CD14-positive monocyte (primary cell): ENCODE measurements around the gene TXLNB. TPM values are rescaled to one million over a fixed set of nuclear protein-coding genes. Genes with fewer than 3 reads are reported as not detected.

Source experiments
- DNase-seq, 3 donors: peaks; one replicate each; pipeline ENCODE4 v3.0.0-alpha.2; 2011 to 2022
- H2AFZ ChIP-seq: 2 replicates; pipeline ENCODE4 v1.6.0; 2012; ENCODE audit warnings: mild to moderate bottlenecking, low read depth, low read length, inconsistent platforms; ENCODE audit not compliant: insufficient read depth, poor library complexity, severe bottlenecking
- H3K27ac ChIP-seq, 2 donors: 1 replicate in 1 of 2; 2 replicates in 1 of 2; pipeline ENCODE4 v1.5.1; 2012 to 2013; ENCODE audit warnings: low read length in 2 of 2, control low read depth in 1 of 2, inconsistent platforms in 1 of 2, low read depth in 1 of 2, mild to moderate bottlenecking in 1 of 2
- H3K27me3 ChIP-seq, 2 donors: one replicate each; pipeline versions ENCODE4 v1.6.0 to v1.6.1; 2011 to 2013; ENCODE audit warnings: low read length in 2 of 2; ENCODE audit not compliant: control insufficient read depth in 2 of 2, insufficient read depth in 2 of 2
- H3K36me3 ChIP-seq, 2 donors: replicated peaks in 1 of 2; 1 replicate in 1 of 2; 2 replicates in 1 of 2; pipeline versions ENCODE4 v1.5.1 to v1.6.1; 2012 to 2013; ENCODE audit warnings: low read length in 2 of 2, control low read depth in 1 of 2, inconsistent platforms in 1 of 2, mild to moderate bottlenecking in 1 of 2; ENCODE audit not compliant: insufficient read depth in 2 of 2, control insufficient read depth in 1 of 2
- H3K4me1 ChIP-seq, 2 donors: 1 replicate in 1 of 2; 2 replicates in 1 of 2; pipeline versions ENCODE4 v1.5.1 to v1.6.1; 2012 to 2013; ENCODE audit warnings: low read length in 2 of 2, control low read depth in 1 of 2, inconsistent platforms in 1 of 2, mild to moderate bottlenecking in 1 of 2, moderate library complexity in 1 of 2; ENCODE audit not compliant: insufficient read depth in 2 of 2, control insufficient read depth in 1 of 2
- H3K4me2 ChIP-seq: replicated peaks from 2 replicates; pipeline ENCODE3; 2012; ENCODE audit warnings: low read length, moderate library complexity, mild to moderate bottlenecking; ENCODE audit not compliant: poor library complexity, severe bottlenecking; ENCODE audit errors: extremely low read depth
- H3K4me3 ChIP-seq, 3 experiments: fragments of 200-600 bp in 1 of 3; sonication (generic) in 1 of 3; replicated peaks in 1 of 3; 1 replicate in 2 of 3; 2 replicates in 1 of 3; pipeline ENCODE4 v1.5.1; 2011 to 2013; ENCODE audit warnings: low read length in 3 of 3, mild to moderate bottlenecking in 3 of 3, control low read depth in 2 of 3, low read depth in 2 of 3, inconsistent platforms in 1 of 3, moderate library complexity in 1 of 3
- H3K79me2 ChIP-seq: 2 replicates; pipeline ENCODE4 v1.6.0; 2012; ENCODE audit warnings: mild to moderate bottlenecking, control low read depth, inconsistent platforms, low read length, moderate library complexity; ENCODE audit not compliant: insufficient read depth
- H3K9ac ChIP-seq: 2 replicates; pipeline ENCODE4 v1.6.0; 2017; ENCODE audit warnings: low read length, mild to moderate bottlenecking; ENCODE audit not compliant: insufficient read depth, poor library complexity, severe bottlenecking
- H3K9me3 ChIP-seq, 2 donors: replicated peaks in 1 of 2; 1 replicate in 1 of 2; 2 replicates in 1 of 2; pipeline versions ENCODE4 v1.5.1 to v1.6.1; 2012 to 2013; ENCODE audit warnings: low read length in 2 of 2, control low read depth in 1 of 2; ENCODE audit not compliant: control insufficient read depth in 1 of 2, insufficient read depth in 1 of 2
- H4K20me1 ChIP-seq: 2 replicates; pipeline ENCODE4 v1.6.0; 2012; ENCODE audit warnings: mild to moderate bottlenecking, low read length, control low read depth, moderate library complexity; ENCODE audit not compliant: insufficient read depth
- H3K27ac Mint-ChIP-seq, 7 donors: one replicate each; pipeline ENCODE4 v1.8.0; 2020; ENCODE audit warnings: mild to moderate bottlenecking in 7 of 7, mixed read lengths in 7 of 7, moderate library complexity in 6 of 7, inconsistent platforms in 2 of 7
- H3K27me3 Mint-ChIP-seq, 3 donors: one replicate each; pipeline ENCODE4 v1.8.0; 2021 to 2022; ENCODE audit warnings: low read depth in 3 of 3, mild to moderate bottlenecking in 3 of 3, mixed read lengths in 3 of 3, moderate library complexity in 3 of 3, inconsistent platforms in 1 of 3
- H3K36me3 Mint-ChIP-seq, 2 donors: one replicate each; pipeline ENCODE4 v1.8.0; 2020; ENCODE audit warnings: mixed read lengths in 2 of 2, inconsistent platforms in 1 of 2, mild to moderate bottlenecking in 1 of 2
- H3K4me1 Mint-ChIP-seq: one replicate; pipeline ENCODE4 v1.8.0; 2020; ENCODE audit warnings: mild to moderate bottlenecking, mixed read lengths
- H3K4me3 Mint-ChIP-seq, 2 donors: one replicate each; pipeline ENCODE4 v1.8.0; 2020; ENCODE audit warnings: mild to moderate bottlenecking in 2 of 2, mixed read lengths in 2 of 2, moderate library complexity in 1 of 2
- H3K9me3 Mint-ChIP-seq, 7 donors: one replicate each; pipeline ENCODE4 v1.8.0; 2020 to 2022; ENCODE audit warnings: mixed read lengths in 7 of 7, mild to moderate bottlenecking in 6 of 7, moderate library complexity in 6 of 7, inconsistent platforms in 2 of 7
- WGBS: methylation state at CpG from one replicate; pipeline ENCODE4 v1.1.5; 2013; ENCODE audit warnings: missing lambda C conversion rate; ENCODE audit not compliant: insufficient coverage; 5-methylcytosine and 5-hydroxymethylcytosine counted together
- intact Hi-C, 2 donors: fragments of 100-400 bp; cut with micrococcal nuclease; formaldehyde crosslinking; loops; one replicate each; pipeline versions ENCODE4 v1.15.0 to v1.15.1; 2023
- polyA plus RNA-seq, 3 donors: library from polyadenylated mRNA; depleted of rRNA in 1 of 3; unstranded in 2 of 3; stranded (reverse) in 1 of 3; fragments of 300-500 nt in 2 of 3; fragments of >200 nt in 1 of 3; fragmentation: Illumina TruSeq in 2 of 3; gene quantifications; 1 replicate in 2 of 3; 2 replicates in 1 of 3; pipeline ENCODE4 v1.2.3, GENCODE V29; 2012 to 2021
- TF ChIP-seq, protein P1 (sequence below): fragments of 200-600 bp; IDR thresholded peaks from one replicate; pipeline ENCODE4 v1.8.0; 2022; ENCODE audit warnings: antibody characterized with exemption, mild to moderate bottlenecking

The TXLNB gene
- polyA plus RNA-seq, 3 donors, result 0.04 to 0.25 (median 0.14) TPM

DNA sequence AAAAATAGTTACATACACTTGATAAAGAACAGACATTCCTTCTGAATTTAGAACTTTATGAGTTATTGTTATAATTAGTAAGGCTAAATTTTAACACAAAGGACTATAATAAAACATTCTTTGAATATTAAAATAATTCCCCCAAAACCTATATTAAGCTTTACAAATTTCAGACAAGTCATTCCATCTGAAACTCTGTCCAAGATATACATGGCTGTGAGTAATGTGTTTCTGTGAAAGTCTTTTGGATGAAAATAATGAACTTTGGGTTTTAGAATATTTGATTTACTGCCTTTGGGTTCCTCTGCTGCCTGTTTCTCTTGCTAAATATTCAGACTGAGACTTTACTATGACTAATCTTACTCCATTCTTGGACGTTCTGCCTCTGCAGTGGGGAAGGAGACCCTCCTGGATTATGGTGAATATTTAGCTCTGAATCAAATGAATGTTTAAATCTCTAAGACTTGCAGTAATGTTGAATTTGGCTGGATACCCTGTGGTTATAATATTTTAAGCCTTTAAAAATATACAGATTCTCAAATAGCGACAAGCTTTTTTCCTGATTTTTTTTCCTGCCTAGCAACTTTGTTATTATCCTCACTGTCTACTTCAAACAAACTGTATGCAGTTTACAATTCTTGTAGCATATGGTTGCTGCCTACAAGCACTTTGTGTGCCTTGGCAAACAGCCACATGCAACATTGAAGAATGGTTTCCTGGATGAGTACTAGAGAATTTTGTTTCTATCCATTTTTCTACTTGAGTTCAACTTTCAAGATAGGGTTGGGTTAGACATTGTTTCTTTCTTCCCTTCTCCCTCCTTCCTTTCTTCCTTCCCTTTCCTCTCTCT, 51.4 kb downstream of the TXLNB start:
- H4K20me1 ChIP-seq, result no peaks in the 10 kb centered on the region
- DNase-seq, result no peak
- no peak overlapping the region for H3K4me3 ChIP-seq
- H3K79me2 ChIP-seq, result no peaks in the 10 kb centered on the region
- no peak overlapping the region for H2AFZ ChIP-seq
- H3K9ac ChIP-seq, result no peak overlapping the region
- TF ChIP-seq, protein P1, sequence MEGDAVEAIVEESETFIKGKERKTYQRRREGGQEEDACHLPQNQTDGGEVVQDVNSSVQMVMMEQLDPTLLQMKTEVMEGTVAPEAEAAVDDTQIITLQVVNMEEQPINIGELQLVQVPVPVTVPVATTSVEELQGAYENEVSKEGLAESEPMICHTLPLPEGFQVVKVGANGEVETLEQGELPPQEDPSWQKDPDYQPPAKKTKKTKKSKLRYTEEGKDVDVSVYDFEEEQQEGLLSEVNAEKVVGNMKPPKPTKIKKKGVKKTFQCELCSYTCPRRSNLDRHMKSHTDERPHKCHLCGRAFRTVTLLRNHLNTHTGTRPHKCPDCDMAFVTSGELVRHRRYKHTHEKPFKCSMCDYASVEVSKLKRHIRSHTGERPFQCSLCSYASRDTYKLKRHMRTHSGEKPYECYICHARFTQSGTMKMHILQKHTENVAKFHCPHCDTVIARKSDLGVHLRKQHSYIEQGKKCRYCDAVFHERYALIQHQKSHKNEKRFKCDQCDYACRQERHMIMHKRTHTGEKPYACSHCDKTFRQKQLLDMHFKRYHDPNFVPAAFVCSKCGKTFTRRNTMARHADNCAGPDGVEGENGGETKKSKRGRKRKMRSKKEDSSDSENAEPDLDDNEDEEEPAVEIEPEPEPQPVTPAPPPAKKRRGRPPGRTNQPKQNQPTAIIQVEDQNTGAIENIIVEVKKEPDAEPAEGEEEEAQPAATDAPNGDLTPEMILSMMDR, result no peak
- no peaks in the 10 kb centered on the region for H3K27me3 ChIP-seq
- Mint-ChIP-seq H3K27me3 (peaks cover 0 to 4% (median 2%) of the 10 kb centered on the region in 3 donors), H3K4me1 (no peaks in the 10 kb centered on the region), H3K27ac (peak overlapping the region in 1 of 7 donors; percentile 8), H3K9me3 (peaks cover 0 to 6% (median 4%) of the 10 kb centered on the region in 7 donors), H3K4me3 (no peak overlapping the region), H3K36me3 (peaks cover 0 to 2% of the 10 kb centered on the region in 2 donors)
- H3K4me2 ChIP-seq, result no peak overlapping the region
- H3K36me3 ChIP-seq, result no peaks in the 10 kb centered on the region
- intact Hi-C loops, result no loop called here
- WGBS, result no CpG with 5 or more reads among the region's 2 CpGs
- no peak overlapping the region for H3K27ac ChIP-seq
- H3K4me1 ChIP-seq, result no peaks in the 10 kb centered on the region
- H3K9me3 ChIP-seq, result peaks cover 0 to 4% of the 10 kb centered on the region in 2 donors

DNA sequence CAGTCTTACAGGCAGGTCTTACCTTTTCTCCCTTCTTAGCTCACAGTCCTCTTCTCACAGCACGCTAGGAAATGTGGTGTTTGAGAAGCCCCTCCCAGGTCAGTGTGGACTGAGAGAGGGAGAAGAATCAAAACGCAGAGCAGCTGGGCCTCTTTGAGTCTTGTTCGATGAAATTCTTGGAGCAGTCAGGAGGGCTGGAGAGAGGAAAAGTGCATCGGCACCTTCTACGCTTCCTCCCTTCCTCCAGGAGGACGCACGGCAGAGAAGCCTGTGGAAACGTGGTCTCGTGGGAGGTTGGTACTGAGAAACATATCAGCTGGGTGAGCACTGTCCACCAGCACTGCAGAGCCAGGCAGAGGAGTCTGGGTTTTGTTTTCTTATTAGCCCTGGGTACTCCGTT, 52.7 kb downstream of the TXLNB start:
- no peak overlapping the region for H3K27ac Mint-ChIP-seq
- Histone ChIP-seq H3K9me3 (peaks cover 6 to 16% of the 10 kb centered on the region in 2 donors), H3K4me1 (no peaks in the 10 kb centered on the region), H3K9ac (no peak overlapping the region), H3K36me3 (no peaks in the 10 kb centered on the region), H3K4me3 (no peak overlapping the region), H4K20me1 (no peaks in the 10 kb centered on the region), H3K27me3 (no peaks in the 10 kb centered on the region), H3K79me2 (no peaks in the 10 kb centered on the region), H3K27ac (no peak overlapping the region), H3K4me2 (no peak overlapping the region), H2AFZ (no peak overlapping the region)
- intact Hi-C loops, result no loop called here
- TF ChIP-seq, protein P1, result no peak
- H3K4me1 Mint-ChIP-seq, result no peaks in the 10 kb centered on the region
- no peak for DNase-seq
- H3K9me3 Mint-ChIP-seq, result peaks cover 4 to 16% (median 11%) of the 10 kb centered on the region in 7 donors
- no peak overlapping the region for H3K4me3 Mint-ChIP-seq
- WGBS, result 90% methylated on average over 1 of the region's 10 CpGs
- no peaks in the 10 kb centered on the region for H3K36me3 Mint-ChIP-seq
- peaks cover 0 to 4% (median 2%) of the 10 kb centered on the region in 3 donors for H3K27me3 Mint-ChIP-seq
